Activated naive CD8-positive, alpha-beta T cell treated with anti-CD3 and anti-CD28 coated beads for 36 hours (primary cell): ENCODE results near the gene GPR157. TPM values are rescaled to one million over a fixed set of nuclear protein-coding genes. Genes with fewer than 3 reads are reported as not detected.
"Not testable (repeated sequence)": the region's sequence is repeated elsewhere in the genome, so short reads cannot be mapped to it uniquely, and the experiment has no call there.

Experiments used
- DNase-seq: peaks from one replicate; pipeline ENCODE4 v3.0.0; 2021
- H3K27ac Mint-ChIP-seq: one replicate; pipeline ENCODE4 v1.8.0; 2022; ENCODE audit warnings: mild to moderate bottlenecking, moderate library complexity, mixed read lengths
- H3K27me3 Mint-ChIP-seq: one replicate; pipeline ENCODE4 v1.8.0; 2022; ENCODE audit warnings: mild to moderate bottlenecking, mixed read lengths
- H3K36me3 Mint-ChIP-seq: one replicate; pipeline ENCODE4 v1.8.0; 2021; ENCODE audit warnings: mild to moderate bottlenecking, mixed read lengths
- H3K4me1 Mint-ChIP-seq: one replicate; pipeline ENCODE4 v1.8.0; 2021; ENCODE audit warnings: mixed read lengths
- H3K4me3 Mint-ChIP-seq: one replicate; pipeline ENCODE4 v1.8.0; 2022; ENCODE audit warnings: mild to moderate bottlenecking, moderate library complexity, mixed read lengths
- H3K9me3 Mint-ChIP-seq: one replicate; pipeline ENCODE4 v1.8.0; 2022; ENCODE audit warnings: mixed read lengths
- total RNA-seq, 2 experiments: library from RNA; stranded (reverse); gene quantifications; one replicate each; pipeline ENCODE4 v1.2.3, GENCODE V29; 2021

The GPR157 gene
- total RNA-seq, 2 experiments from 2014 or later: 2.1 to 2.3 TPM

DNA sequence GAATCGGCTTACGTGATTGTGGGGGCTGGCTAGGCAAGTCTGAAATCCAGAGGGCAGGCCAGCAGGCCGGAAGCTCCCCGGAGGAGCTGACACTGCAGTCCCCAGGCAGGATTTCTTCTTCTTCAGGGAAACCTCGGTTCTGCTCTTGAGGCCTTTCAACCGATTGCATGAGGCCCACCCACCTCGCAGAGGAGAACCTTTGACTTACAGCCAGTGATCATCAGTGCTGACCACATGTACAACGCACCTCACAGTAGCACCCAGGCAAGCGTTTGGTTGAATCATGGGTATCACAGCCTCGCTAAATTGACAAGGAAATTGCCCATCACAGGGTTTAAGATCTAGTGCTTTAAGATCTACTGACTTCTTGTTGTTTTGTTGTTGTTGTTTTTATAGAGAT is 23.6 kb upstream of the GPR157 start:
- no peak for DNase-seq
- Mint-ChIP-seq H3K27ac (no peak overlapping the region), H3K27me3 (no peaks in the 10 kb centered on the region), H3K9me3 (no peaks in the 10 kb centered on the region), H3K4me3 (no peak overlapping the region), H3K36me3 (no peaks in the 10 kb centered on the region), H3K4me1 (no peaks in the 10 kb centered on the region)

DNA sequence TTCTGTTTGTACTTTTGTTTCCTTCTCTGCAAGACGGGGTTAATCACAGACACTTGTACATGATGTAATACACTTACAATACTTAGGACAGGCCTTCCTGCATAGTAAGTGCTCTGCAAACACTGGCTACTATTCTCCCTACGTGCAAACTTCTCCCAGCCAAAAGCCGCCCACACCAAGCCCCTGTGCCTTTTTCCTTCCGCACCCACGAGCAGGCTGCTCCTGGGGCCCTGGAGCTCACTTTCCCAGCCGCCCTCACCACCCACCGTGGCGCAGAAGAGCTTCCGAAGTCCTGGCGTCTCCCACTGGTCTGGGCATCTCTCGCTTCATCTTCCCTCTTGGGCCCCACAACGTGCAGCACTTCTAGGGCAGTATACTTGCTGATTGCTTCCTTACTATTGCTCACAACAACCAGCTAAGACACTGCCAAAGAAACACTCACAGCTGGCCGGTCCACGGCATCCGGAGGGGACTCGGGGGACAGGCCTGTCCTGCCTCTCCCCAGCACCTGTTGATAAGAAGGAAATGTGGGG is 22.5 kb upstream of the GPR157 start:
- Mint-ChIP-seq H3K9me3 (no peaks in the 10 kb centered on the region), H3K4me3 (no peak overlapping the region), H3K27ac (no peak overlapping the region), H3K4me1 (no peaks in the 10 kb centered on the region), H3K27me3 (no peaks in the 10 kb centered on the region), H3K36me3 (no peaks in the 10 kb centered on the region)
- no peak for DNase-seq

DNA sequence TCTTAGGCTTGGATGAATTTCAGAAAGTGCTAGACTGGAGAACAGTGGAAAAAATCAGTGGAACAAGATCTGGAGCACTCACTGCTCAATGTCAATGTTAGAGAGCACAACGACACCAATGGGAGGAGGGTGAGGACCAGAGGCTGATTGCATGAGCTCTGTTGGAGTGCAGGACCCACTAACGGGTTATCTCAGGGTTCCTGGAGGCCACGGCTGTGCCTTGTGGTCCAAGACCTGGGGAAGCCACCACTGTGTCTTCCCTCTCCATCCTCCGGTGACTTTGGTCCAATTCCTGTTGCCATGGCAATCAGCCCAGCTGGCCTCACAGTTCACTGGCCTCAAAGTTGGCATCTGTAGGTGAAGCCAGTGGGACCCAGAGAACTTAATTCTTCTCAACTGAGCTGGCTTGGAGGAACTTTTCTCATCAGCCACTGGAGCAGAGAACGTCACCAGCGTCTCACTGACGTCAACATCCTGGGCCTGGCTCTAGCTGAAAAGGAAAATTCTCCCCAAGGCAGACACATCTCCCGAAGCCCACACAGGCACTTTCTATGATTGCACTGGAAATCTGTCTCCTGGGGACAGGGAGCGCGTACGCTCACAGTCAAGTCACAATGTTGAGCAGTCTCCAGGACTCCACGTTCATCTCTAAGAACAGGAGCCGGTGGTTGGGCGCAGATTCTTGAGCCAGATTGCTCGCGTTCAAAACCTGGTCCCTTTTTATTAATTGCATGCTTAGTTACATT is 21.9 kb upstream of the GPR157 start:
- Mint-ChIP-seq H3K9me3 (no peaks in the 10 kb centered on the region), H3K4me3 (no peak overlapping the region), H3K4me1 (no peaks in the 10 kb centered on the region), H3K36me3 (no peaks in the 10 kb centered on the region), H3K27ac (no peak overlapping the region), H3K27me3 (no peaks in the 10 kb centered on the region)
- DNase-seq: no peak

DNA sequence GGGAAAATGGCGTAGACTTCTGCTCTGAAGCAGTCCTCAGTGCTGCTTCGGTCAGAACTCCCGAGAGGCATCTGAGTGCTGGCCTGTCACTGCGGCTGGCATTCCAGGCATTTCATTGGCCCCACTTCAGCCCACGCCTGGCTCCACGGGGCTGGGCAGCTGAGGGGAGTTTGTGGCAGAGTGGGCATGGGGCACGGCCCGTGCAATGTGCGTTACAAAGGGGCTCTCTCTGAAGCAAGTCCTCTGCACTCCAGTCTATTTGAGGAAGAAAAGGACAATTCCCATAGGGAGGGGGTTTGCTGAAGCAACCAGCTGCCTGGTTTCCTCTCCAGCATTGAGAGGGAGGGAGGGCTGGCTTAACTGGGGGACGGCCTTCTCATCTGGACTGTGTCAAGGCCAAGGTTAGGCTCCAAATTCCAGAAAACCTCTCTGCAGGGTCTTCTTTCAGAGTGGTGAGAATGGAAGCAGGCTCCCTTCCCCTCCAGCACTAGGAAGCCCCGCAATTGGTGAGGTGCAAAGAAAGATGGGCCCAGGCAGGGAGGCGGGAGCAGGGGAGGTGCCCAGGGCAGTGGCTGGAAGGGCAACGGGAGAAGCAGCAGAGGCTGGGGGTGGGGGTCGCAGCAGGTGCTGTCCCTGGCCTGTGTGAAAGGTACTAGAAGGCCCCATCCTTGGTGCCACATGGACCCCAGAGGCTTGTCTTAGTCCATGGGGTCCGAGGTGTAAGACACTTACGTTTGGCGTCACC is 21.1 kb upstream of the GPR157 start:
- Mint-ChIP-seq H3K36me3 (no peaks in the 10 kb centered on the region), H3K4me3 (no peak overlapping the region), H3K9me3 (no peaks in the 10 kb centered on the region), H3K27ac (no peak overlapping the region), H3K4me1 (no peaks in the 10 kb centered on the region), H3K27me3 (no peaks in the 10 kb centered on the region)
- no peak for DNase-seq

DNA sequence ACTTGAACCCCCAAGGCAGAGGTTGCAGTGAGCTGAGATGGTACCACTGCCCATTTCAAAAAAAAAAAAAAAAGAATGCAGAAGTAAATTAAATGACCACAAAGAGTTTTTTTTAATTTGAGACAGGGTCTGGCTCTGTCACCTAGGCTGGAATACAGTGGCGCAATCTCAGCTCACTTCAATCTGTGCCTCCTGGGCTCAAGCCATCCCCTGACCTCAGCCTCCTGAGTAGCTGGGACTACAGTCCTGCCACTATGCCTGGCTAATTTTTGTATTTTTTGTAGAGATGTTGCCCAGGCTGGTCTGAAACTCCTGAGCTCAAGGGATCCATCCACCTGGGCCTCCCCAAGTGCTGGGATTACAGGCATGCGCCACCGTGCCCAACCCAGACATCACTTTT is 20.2 kb upstream of the GPR157 start:
- Mint-ChIP-seq H3K36me3 (no peaks in the 10 kb centered on the region), H3K9me3 (no peaks in the 10 kb centered on the region), H3K4me1 (no peaks in the 10 kb centered on the region), H3K27me3 (no peaks in the 10 kb centered on the region), H3K4me3 (no peak overlapping the region), H3K27ac (no peak overlapping the region)
- DNase-seq: no peak

DNA sequence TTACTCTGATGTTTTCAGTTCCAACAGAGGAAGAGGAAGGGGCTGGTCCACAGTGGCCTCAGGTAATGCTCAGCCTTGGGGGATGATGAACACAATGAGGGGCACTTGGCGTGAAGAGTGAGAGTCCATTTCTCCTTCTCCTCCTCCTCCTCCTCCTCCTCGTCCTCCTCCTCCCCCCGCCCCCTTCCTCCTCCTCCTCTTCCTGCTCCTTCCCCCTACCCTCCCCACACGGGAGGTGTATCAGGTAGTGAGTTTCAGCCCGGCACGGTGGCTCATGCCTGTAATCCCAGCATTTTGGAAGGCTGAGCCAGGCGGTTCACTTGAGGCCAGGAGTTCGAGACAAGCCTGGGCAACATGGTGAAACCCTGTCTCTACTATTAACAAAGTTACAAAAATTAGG is 17.3 kb upstream of the GPR157 start:
- Mint-ChIP-seq H3K9me3 (no peaks in the 10 kb centered on the region), H3K27ac (no peak overlapping the region), H3K4me1 (peaks cover 4% of the 10 kb centered on the region), H3K27me3 (no peaks in the 10 kb centered on the region), H3K36me3 (no peaks in the 10 kb centered on the region), H3K4me3 (no peak overlapping the region)
- no peak for DNase-seq

DNA sequence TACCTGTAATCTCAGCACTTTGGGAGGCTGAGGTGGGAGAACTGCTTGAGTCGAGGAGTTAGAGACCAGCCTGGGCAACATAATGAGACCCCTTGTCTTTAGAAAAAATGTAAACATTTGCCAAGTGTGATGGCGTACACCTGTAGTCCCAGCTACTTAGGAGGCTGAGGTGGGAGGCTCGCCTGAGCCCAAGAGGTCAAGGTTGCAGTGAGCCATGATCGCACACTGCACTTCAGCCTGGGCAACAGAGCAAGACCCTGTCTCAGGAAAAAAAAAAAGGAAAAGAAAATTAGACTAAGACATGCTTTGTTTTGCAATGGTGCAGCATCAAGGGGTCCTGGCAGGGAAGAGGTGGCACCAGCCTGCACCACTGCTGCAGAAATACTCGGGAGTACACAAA is 16.8 kb upstream of the GPR157 start:
- DNase-seq: no peak
- Mint-ChIP-seq H3K9me3 (no peaks in the 10 kb centered on the region), H3K4me3 (no peak overlapping the region), H3K4me1 (peaks cover 4% of the 10 kb centered on the region), H3K36me3 (no peaks in the 10 kb centered on the region), H3K27me3 (no peaks in the 10 kb centered on the region), H3K27ac (no peak overlapping the region)

DNA sequence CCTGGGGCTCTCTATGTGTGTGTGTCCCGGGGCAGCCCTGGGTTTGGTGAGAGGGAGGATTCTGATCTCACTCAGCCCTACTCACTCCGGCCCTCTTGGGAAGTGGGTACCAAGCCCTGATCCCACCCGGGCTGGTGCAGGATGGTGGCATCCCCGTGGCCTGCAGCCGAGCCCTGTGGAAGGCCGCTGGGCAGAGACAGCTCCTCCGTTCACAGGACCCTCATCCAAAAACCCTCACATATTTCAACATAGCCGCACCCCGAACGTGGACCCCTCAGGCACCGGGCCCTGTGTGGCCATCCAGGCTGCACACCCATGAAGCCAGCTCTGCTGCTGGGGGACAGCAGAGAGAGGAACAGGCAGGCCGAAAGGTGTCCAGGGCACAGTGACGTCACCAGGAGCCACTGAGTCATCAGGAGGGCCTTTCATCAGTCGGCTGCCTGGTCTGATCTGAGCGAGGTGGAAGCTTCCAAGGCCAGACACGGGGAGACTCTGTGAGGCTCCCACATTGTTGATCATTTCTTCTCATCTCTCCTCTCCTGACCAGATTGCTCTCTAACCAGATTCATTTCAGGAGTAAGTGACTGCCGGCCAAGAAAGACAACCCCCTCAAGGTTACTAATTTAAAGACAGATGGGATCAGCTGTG is 16.2 kb upstream of the GPR157 start:
- no peaks in the 10 kb centered on the region for H3K27me3 Mint-ChIP-seq
- no peaks in the 10 kb centered on the region for H3K36me3 Mint-ChIP-seq
- H3K27ac Mint-ChIP-seq: no peak overlapping the region
- peaks cover 4% of the 10 kb centered on the region for H3K4me1 Mint-ChIP-seq
- H3K4me3 Mint-ChIP-seq: no peak overlapping the region
- H3K9me3 Mint-ChIP-seq: no peaks in the 10 kb centered on the region
- DNase-seq: no peak

DNA sequence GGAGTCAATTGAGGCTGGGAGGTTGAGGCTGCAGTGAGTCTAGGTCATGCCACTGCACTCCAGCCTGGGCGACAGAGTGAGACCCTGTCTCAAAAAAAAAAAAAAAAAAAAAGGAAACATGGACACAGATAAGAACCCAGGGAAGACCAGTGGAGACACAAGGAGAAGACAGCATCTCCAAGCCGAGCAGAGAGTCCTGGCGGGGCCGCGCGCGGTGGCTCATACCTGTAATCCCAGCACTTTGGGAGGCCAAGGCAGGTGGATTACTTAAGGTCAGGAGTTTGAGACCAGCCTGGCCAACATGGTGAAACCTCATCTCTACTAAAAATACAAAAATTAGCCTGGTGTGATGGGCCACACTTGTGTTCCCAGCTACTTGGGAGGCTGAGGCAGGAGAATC is 15.6 kb upstream of the GPR157 start:
- H3K4me1 Mint-ChIP-seq, DNase-seq: not testable (repeated sequence)

DNA sequence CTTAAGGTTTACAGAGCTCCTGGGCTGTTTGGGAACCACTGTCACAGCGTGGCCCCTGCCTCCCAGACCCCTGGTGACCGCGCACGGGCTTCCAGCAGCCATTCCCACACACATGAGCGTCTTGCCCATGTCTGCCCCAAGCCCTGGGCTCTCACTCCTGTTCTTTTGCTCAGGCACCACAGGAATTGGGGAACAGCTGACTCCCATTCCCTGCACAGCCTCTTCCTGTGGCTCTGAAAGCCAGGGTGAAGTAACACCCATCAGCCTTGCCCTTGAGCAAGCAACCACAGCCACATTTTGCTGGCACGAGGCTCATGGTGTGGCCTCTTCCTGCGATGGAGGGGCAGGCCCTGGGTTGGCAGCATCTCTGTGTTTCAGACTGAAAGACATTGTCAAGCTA is 14.3 kb upstream of the GPR157 start:
- Mint-ChIP-seq H3K27me3 (no peaks in the 10 kb centered on the region), H3K36me3 (no peaks in the 10 kb centered on the region), H3K27ac (no peak overlapping the region), H3K4me3 (no peak overlapping the region), H3K4me1 (peaks cover 4% of the 10 kb centered on the region), H3K9me3 (no peaks in the 10 kb centered on the region)
- DNase-seq: no peak

More for the DNA sequence above, 15.6 kb upstream of the GPR157 start:
- not testable (repeated sequence) for H3K27me3 Mint-ChIP-seq, H3K4me3 Mint-ChIP-seq, H3K36me3 Mint-ChIP-seq, H3K9me3 Mint-ChIP-seq
- H3K27ac Mint-ChIP-seq: peak overlapping the region; percentile 63

DNA sequence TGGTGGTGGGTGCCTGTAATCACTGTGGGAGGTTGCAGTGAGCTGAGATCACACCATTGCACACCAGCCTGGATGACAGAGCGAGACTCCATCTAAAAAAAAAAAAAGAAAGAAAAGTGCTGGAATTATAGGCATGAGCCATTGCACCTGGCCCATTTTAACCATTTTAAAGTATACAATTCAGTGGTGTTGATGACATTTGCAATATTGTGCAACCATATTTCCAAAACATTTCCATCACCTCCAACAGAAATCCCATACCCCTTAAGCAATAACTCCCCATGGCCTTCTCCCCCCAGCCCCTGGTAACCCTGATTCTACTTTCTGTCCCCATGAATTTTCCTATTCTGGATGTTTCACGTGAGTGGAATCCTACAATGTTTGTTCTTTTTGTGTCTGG is 11.0 kb upstream of the GPR157 start:
- H3K9me3 Mint-ChIP-seq: no peaks in the 10 kb centered on the region
- H3K27me3 Mint-ChIP-seq: no peaks in the 10 kb centered on the region
- H3K36me3 Mint-ChIP-seq: no peaks in the 10 kb centered on the region
- H3K27ac Mint-ChIP-seq: no peak overlapping the region
- H3K4me3 Mint-ChIP-seq: no peak overlapping the region
- DNase-seq: no peak
- peaks cover 4% of the 10 kb centered on the region for H3K4me1 Mint-ChIP-seq

DNA sequence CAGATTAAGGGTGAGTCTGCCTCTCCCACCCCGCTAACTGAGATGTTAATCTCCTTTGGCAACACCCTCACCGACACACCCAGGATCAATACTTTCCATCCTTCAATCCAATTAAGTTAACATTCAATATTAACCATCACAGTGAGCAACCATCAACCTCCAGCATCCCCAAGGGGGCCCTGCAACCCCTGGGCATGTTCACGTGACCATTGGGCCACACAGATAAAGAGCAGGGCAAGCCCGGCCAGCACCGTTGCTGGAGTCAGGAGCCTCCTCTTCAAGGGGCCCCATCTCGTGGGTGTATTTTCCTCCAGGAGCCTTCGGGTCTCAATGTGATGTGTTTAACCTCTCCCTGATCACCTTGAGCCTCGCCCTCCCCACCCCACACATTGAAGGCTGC is 8.0 kb upstream of the GPR157 start:
- no peak for DNase-seq
- no peaks in the 10 kb centered on the region for H3K9me3 Mint-ChIP-seq
- no peaks in the 10 kb centered on the region for H3K36me3 Mint-ChIP-seq
- no peaks in the 10 kb centered on the region for H3K4me1 Mint-ChIP-seq
- no peak overlapping the region for H3K4me3 Mint-ChIP-seq
- no peaks in the 10 kb centered on the region for H3K27me3 Mint-ChIP-seq
- H3K27ac Mint-ChIP-seq: no peak overlapping the region

DNA sequence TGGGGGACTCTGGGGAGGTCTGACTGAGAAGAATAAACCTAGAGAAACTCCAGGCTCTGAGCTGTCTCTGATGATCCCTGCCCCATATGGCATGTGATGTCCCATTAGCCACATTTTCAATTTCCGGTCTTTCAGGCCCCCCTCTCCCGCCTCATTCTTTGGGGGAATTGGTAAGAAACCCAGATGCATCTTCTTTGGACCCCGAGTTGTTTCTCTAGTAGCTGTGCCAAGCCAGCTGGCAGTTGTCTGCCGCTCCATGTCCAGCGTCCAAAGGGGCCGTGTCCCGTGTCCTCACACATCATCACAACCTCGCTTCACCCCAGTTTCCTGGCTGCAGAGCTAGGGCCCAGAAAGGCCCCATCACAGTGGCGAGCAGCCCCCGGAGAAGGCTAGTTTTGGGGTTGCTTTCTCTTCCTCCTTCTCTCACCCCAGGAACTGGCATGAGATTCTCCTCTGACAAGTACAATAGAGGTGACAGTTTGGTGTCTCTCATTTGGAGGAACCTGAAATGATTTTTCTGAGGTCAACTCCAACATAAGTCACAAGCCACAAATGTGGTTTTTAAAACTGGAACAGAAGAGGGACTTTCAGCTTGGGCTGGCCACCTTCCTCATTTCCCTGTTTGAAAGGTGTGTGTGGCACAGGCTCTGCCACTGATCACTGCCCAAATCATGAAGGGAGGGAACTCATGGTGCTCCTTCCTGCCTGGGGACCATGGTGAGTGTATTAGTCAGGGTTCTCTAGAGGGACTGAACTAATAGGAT is 6.4 kb upstream of the GPR157 start:
- Mint-ChIP-seq H3K4me3 (no peak overlapping the region), H3K27ac (no peak overlapping the region), H3K4me1 (peaks cover 4% of the 10 kb centered on the region), H3K27me3 (no peaks in the 10 kb centered on the region), H3K9me3 (no peaks in the 10 kb centered on the region), H3K36me3 (no peaks in the 10 kb centered on the region)
- DNase-seq: no peak

DNA sequence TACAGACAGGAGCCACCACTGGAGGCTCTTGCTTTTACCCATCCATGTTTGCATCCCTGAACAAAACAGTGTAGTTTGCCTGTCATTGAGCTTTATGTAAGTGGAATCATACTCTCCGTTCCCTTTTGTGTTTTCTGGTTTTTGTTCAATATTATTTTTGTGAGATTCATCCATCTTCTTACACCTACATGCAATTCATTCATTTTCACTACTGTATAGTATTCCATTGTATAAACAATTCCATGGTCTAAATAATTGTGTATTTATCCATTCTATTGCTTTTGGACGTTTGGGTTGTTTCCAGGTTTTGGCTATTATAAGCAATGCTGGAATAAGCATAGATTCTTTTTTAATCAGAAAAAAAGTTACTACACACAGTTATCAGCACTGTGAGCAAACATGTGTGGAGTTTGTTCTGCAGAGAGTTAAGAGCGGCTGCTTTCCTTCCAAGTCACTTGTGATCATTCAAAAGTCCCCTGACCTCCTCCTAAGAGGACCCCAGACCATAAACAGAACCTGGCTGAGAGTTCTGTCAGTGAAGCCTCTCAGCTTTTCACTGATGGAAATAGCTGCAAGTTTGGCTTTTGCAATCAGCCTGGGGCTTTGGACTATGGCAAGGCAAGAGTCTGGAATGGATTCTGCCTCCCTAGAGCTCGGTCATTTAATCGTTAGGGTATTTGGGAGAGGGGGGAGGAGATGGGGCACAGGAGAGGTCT is 5.1 kb upstream of the GPR157 start:
- Mint-ChIP-seq H3K27me3 (no peaks in the 10 kb centered on the region), H3K4me1 (peaks cover 5% of the 10 kb centered on the region), H3K27ac (no peak overlapping the region), H3K9me3 (no peaks in the 10 kb centered on the region), H3K36me3 (no peaks in the 10 kb centered on the region), H3K4me3 (no peak overlapping the region)
- DNase-seq: no peak
